Breast epithelium (tissue), 4 donors: Measurements from ENCODE around the gene ZDHHC24. TPM values are rescaled to one million over a fixed set of nuclear protein-coding genes. Genes with fewer than 3 reads are reported as not detected.
A peak's percentile ranks its signal among the peaks of the same experiment; 100 is the strongest.

Experiments
- DNase-seq, 2 donors: peaks; one replicate each; pipeline ENCODE4 v3.0.0-alpha.2; 2019; ENCODE audit warnings: low spot score in 2 of 2
- H3K27ac ChIP-seq, 2 donors: fragments of 200-600 bp; sonication (generic) in 1 of 2; one replicate each; pipeline ENCODE4 v1.5.1; 2016 to 2019; ENCODE audit warnings: mild to moderate bottlenecking in 1 of 2
- H3K27me3 ChIP-seq, 2 donors: fragments of 200-600 bp; sonication (generic) in 1 of 2; one replicate each; pipeline versions ENCODE4 v1.5.1 to v1.6.0; 2017 to 2019; ENCODE audit warnings: control low read depth in 1 of 2, mild to moderate bottlenecking in 1 of 2
- H3K36me3 ChIP-seq: fragments of 200-600 bp; one replicate; pipeline ENCODE4 v1.5.1; 2019
- H3K4me1 ChIP-seq, 2 donors: fragments of 200-600 bp; sonication (generic); one replicate each; pipeline ENCODE4 v1.5.1; 2016 to 2019; ENCODE audit warnings: control low read depth in 1 of 2
- H3K4me3 ChIP-seq, 3 donors: fragments of 200-600 bp; sonication (generic); 1 replicate in 2 of 3; 2 replicates in 1 of 3; pipeline ENCODE4 v1.5.1; 2016 to 2019; ENCODE audit warnings: mild to moderate bottlenecking in 3 of 3, moderate library complexity in 2 of 3
- H3K9me3 ChIP-seq, 2 donors: fragments of 200-600 bp; sonication (generic) in 1 of 2; one replicate each; pipeline ENCODE4 v1.5.1; 2016 to 2019; ENCODE audit warnings: control low read depth in 1 of 2
- POLR2A ChIP-seq: fragments of 450-650 bp; IDR thresholded peaks from one replicate; pipeline ENCODE4 v1.6.1; 2016; ENCODE audit warnings: antibody characterized with exemption, mild to moderate bottlenecking, moderate library complexity
- POLR2AphosphoS5 ChIP-seq, 3 donors: sonication (generic); formaldehyde crosslinking; IDR thresholded peaks; one replicate each; pipeline ENCODE4 v1.6.1; 2017; ENCODE audit warnings: antibody characterized with exemption in 3 of 3
- intact Hi-C: fragments of 100-400 bp; cut with DNase I; formaldehyde crosslinking; loops from one replicate; pipeline ENCODE4 v1.15.1; 2023; ENCODE audit warnings: low total_unique reads
- total RNA-seq, 3 donors: library from RNA; depleted of rRNA; stranded (reverse); fragments of >200 nt; gene quantifications; one replicate each; pipeline ENCODE4 v1.1.0, GENCODE V29; 2016
- TF ChIP-seq, protein P1 (sequence below), 3 donors: fragments of 450-650 bp; IDR thresholded peaks; one replicate each; pipeline ENCODE4 v1.5.1; 2016 to 2017; ENCODE audit warnings: antibody characterized with exemption in 3 of 3, mild to moderate bottlenecking in 3 of 3, moderate library complexity in 3 of 3

The ZDHHC24 gene
- total RNA-seq, 3 donors from 2014 or later, result 12.9 to 20.0 (median 14.1) TPM

DNA sequence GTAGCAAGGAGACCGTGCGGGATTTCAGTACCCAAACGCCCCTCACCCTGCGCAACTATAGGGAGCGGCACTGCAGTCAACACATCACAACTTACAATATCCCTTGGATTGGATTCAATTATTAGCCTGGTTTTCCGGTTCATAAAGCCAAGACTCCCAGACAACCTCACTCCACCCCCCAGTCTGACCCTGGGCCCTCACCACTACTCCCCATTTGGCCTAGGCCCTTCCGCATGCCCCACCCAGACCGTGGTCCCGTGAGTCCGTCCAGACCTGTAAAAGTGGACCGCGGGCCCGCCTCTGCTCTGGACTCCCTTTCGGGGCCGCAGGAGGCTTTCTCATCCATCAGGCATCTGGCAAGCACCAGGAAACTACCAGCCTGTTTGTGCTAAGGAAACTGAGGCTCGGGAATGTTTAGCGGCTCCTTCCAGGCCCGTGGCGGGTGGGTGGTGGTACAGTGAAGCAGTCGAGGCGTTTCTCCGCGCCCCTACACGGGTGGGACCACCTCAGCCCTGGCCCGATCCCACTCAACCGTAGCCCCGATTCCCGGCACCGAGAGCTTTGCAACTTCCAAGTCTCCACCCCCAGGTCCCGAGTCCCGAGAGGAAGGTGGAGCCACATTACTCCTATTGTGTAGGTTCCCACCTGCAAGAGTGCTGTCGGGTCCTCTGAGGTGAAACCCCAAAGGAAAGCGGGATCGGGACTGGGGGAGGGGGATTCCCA is 66.3 kb downstream of the ZDHHC24 start:
- intact Hi-C loops, result loop anchor here (1.0 kb wide), 1 partner anchor 15 kb away; no protein-coding TSS in a partner anchor
- TF ChIP-seq POLR2A (no peak), POLR2AphosphoS5 (IDR thresholded peaks at IDR 0.05) (peak in 1 of 3 donors; percentile 20)
- TF ChIP-seq, protein P1, sequence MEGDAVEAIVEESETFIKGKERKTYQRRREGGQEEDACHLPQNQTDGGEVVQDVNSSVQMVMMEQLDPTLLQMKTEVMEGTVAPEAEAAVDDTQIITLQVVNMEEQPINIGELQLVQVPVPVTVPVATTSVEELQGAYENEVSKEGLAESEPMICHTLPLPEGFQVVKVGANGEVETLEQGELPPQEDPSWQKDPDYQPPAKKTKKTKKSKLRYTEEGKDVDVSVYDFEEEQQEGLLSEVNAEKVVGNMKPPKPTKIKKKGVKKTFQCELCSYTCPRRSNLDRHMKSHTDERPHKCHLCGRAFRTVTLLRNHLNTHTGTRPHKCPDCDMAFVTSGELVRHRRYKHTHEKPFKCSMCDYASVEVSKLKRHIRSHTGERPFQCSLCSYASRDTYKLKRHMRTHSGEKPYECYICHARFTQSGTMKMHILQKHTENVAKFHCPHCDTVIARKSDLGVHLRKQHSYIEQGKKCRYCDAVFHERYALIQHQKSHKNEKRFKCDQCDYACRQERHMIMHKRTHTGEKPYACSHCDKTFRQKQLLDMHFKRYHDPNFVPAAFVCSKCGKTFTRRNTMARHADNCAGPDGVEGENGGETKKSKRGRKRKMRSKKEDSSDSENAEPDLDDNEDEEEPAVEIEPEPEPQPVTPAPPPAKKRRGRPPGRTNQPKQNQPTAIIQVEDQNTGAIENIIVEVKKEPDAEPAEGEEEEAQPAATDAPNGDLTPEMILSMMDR (IDR thresholded peaks at IDR 0.05), result peak in 1 of 3 donors; percentile 6

DNA sequence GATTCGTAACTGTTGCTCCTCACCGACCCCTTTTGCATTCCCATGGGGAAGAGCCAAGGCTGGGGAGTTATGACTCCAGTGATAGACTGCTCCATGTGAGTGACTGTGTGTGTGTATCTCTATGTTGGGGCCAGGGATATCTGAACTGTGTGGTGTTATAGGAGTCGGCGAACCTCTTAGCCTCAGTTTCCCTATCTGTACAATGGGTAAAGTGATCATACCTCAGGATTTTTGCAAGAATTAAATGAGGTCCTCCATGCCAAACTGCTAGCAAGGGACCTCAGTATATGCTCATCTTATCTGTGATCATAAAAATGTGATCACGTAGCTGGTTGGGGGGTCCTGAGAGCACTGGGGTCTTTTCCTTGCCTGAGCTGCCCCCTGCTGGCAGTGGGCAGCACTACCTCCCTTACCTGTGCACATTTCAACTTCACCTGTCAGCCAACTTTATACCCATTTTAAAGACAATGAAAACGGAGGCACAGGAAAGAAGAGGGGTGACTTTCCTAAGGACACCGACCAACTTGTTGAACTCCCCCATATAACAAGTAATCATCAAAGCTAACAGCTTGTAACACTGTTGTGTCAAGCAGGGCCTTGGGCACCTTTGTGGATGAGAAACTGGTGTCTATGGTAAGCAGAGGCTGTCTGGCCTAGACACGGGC is 67.0 kb downstream of the ZDHHC24 start:
- intact Hi-C loops, result loop anchor here (1.0 kb wide), 1 partner anchor 15 kb away; no protein-coding TSS in a partner anchor

More for the DNA sequence above, 66.3 kb downstream of the ZDHHC24 start:
- peak overlapping the region; percentile 64 to 87 (median 72) for H3K4me3 ChIP-seq
- H3K27me3 ChIP-seq, result no peaks in the 10 kb centered on the region
- H3K27ac ChIP-seq, result peak overlapping the region; percentile 90 to 95
- no peaks in the 10 kb centered on the region for H3K36me3 ChIP-seq
- no peaks in the 10 kb centered on the region for H3K9me3 ChIP-seq
- no peaks in the 10 kb centered on the region for H3K4me1 ChIP-seq
- DNase-seq, result peak; percentile 28 to 61

DNA sequence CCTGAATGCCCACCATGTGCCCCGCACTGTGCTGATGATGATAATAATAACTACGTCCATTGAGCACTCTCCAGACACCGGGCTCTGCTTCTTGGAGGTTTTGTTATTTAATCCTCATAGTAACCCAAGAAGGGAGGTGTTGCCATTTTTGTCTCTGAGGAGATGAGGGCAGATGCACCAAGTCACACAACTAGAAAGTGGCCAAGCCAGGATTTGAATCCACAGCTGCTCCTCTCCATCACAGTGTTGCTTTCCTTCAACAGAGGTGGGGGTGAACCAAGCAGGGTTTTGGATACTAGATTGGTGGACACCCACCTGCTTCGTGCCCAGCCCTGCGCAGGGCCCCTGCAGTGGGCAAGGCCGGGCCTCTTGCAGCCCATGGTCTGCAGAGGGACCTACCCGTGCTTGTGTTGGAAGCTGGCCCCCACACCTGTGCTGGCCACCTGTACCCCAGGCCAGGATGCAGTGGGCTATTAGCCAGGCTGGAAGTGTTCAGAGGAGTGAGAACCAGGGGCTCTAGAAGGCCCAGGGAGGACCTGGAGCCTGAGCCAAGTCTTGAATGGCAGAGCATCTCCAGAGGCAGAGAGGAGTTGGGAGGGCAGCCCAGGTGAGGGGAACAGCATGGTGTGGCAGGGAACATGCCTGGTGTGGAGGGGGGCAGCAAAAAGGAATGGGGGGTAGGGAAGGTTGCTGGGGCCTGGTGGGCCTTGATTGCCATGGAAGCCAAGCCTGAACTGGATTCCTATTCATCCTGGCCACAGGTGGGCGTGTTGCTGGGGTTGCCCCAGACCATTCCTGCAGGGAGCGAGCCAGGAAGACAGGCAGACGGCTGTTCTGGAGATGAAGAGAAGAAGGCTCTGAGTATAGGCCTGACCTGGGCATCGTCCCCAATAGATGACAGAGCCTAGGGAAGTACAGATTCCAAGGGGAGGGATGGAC is 68.3 kb downstream of the ZDHHC24 start:
- no peak overlapping the region for H3K27ac ChIP-seq
- H3K4me1 ChIP-seq, result no peaks in the 10 kb centered on the region
- intact Hi-C loops, result no loop called here
- no peak overlapping the region for H3K4me3 ChIP-seq
- TF ChIP-seq, protein P1 (IDR thresholded peaks at IDR 0.05), result no peak
- TF ChIP-seq POLR2AphosphoS5 (IDR thresholded peaks at IDR 0.05), result no peak
- TF ChIP-seq POLR2A, result no peak
- no peaks in the 10 kb centered on the region for H3K36me3 ChIP-seq
- H3K9me3 ChIP-seq, result no peaks in the 10 kb centered on the region
- no peak for DNase-seq
- no peaks in the 10 kb centered on the region for H3K27me3 ChIP-seq

More for the DNA sequence above, 67.0 kb downstream of the ZDHHC24 start:
- TF ChIP-seq, protein P1 (IDR thresholded peaks at IDR 0.05), result peak; percentile 51 to 52 (median 51)
- no peak for TF ChIP-seq POLR2A
- no peak for TF ChIP-seq POLR2AphosphoS5 (IDR thresholded peaks at IDR 0.05)
- H3K27me3 ChIP-seq, result no peaks in the 10 kb centered on the region
- H3K4me1 ChIP-seq, result no peaks in the 10 kb centered on the region
- H3K4me3 ChIP-seq, result peak overlapping the region; percentile 64 to 87 (median 72)
- peak overlapping the region; percentile 90 to 95 for H3K27ac ChIP-seq
- DNase-seq, result no peak
- H3K36me3 ChIP-seq, result no peaks in the 10 kb centered on the region
- H3K9me3 ChIP-seq, result no peaks in the 10 kb centered on the region

DNA sequence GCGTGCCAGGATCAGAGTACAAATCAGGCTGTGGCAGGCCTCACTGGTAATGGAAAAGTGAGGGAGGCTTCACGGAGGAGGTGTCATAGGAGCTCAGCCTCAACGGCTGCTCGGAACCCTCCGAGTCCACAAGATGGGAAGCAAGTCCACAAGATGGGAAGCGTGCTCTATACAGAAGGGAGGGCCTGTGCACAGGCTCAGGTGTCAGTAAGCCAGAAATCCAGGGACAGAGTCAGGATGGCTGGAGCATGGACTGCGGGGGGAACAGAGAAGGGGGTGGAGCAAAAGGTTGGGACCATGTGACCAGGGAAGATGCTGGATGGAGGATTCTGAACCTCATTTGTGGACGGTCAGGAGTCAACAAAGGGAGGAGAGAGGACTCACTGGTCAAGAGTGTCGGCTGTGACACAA is 69.0 kb downstream of the ZDHHC24 start:
- no peak for DNase-seq
- H3K27ac ChIP-seq, result no peak overlapping the region
- no peaks in the 10 kb centered on the region for H3K27me3 ChIP-seq
- intact Hi-C loops, result no loop called here
- H3K4me1 ChIP-seq, result no peaks in the 10 kb centered on the region
- TF ChIP-seq, protein P1 (IDR thresholded peaks at IDR 0.05), result no peak
- no peaks in the 10 kb centered on the region for H3K9me3 ChIP-seq
- no peak overlapping the region for H3K4me3 ChIP-seq
- no peaks in the 10 kb centered on the region for H3K36me3 ChIP-seq
